IMR-90 (cell line): Measurements from ENCODE around the gene COG3. TPM values are rescaled to one million over a fixed set of nuclear protein-coding genes. Genes with fewer than 3 reads are reported as not detected.

Source experiments
- ATAC-seq: fragments of 200-7000 bp; cut with Tn5 transposase; 2 replicates; pipeline ENCODE4 v1.9.1; 2020; ENCODE audit warnings: low read depth, mild to moderate bottlenecking, moderate library complexity
- BruUV-seq: library from RNA; stranded (reverse); fragments of 400-500 nt; replicated peaks from 2 replicates; lab custom pipeline; 2021; lab: Mats Ljungman, UMichigan
- CTCF ChIA-PET: fragments of 300-600 bp; formaldehyde crosslinking; extraction: SDS; loops from one replicate; lab custom pipeline; 2021; ENCODE audit warnings: antibody characterized with exemption; lab: Yijun Ruan, JAX
- POLR2A ChIA-PET: fragments of 300-600 bp; sonication (Branson Sonifier 250); formaldehyde crosslinking; loops from one replicate; lab custom pipeline; 2022; ENCODE audit warnings: antibody characterized with exemption; ENCODE audit not compliant: unreplicated experiment; lab: Charles Lee
- DNase-seq: peaks from one replicate; pipeline ENCODE4 v3.0.0; 2013
- H2AFZ ChIP-seq: replicated peaks from 2 replicates; pipeline ENCODE3; 2013; ENCODE audit warnings: low read length, mild to moderate bottlenecking; ENCODE audit not compliant: poor library complexity
- H2AK5ac ChIP-seq: 2 replicates; pipeline ENCODE4 v1.6.1; 2013; ENCODE audit warnings: low read depth, low read length, inconsistent platforms
- H2AK9ac ChIP-seq: replicated peaks from 2 replicates; pipeline ENCODE3; 2013; ENCODE audit warnings: mild to moderate bottlenecking, low read depth, low read length, moderate library complexity; ENCODE audit not compliant: poor library complexity
- H2BK120ac ChIP-seq: 2 replicates; pipeline ENCODE4 v1.6.1; 2013; ENCODE audit warnings: low read depth, low read length, inconsistent platforms
- H2BK15ac ChIP-seq: 3 replicates; pipeline ENCODE4 v1.6.1; 2013; ENCODE audit warnings: low read depth, low read length, inconsistent platforms
- H2BK20ac ChIP-seq: 2 replicates; pipeline ENCODE4 v1.6.1; 2013; ENCODE audit warnings: low read depth, mild to moderate bottlenecking, inconsistent platforms, low read length, moderate library complexity
- H2BK5ac ChIP-seq: 2 replicates; pipeline ENCODE4 v1.6.1; 2013; ENCODE audit warnings: mild to moderate bottlenecking, low read depth, low read length, inconsistent platforms; ENCODE audit not compliant: poor library complexity, severe bottlenecking
- H3K14ac ChIP-seq: replicated peaks from 2 replicates; pipeline ENCODE4 v1.6.1; 2013; ENCODE audit warnings: low read depth, low read length, inconsistent platforms
- H3K18ac ChIP-seq: 2 replicates; pipeline ENCODE4 v1.6.1; 2013; ENCODE audit warnings: low read depth, low read length, control low read depth
- H3K23ac ChIP-seq: 2 replicates; pipeline ENCODE4 v1.6.1; 2013; ENCODE audit warnings: low read depth, low read length, inconsistent platforms
- H3K27ac ChIP-seq: 2 replicates; pipeline ENCODE4 v1.5.1; 2013; ENCODE audit warnings: mild to moderate bottlenecking, control low read depth, low read length; ENCODE audit not compliant: insufficient read depth
- H3K27me3 ChIP-seq: 2 replicates; pipeline ENCODE4 v1.6.1; 2013; ENCODE audit warnings: low read length; ENCODE audit not compliant: control insufficient read depth, insufficient read depth
- H3K36me3 ChIP-seq: 2 replicates; pipeline ENCODE4 v1.6.1; 2013; ENCODE audit warnings: low read length, mixed read lengths; ENCODE audit not compliant: control insufficient read depth, insufficient read depth
- H3K4ac ChIP-seq: 2 replicates; pipeline ENCODE4 v1.6.1; 2013; ENCODE audit warnings: low read depth, low read length, inconsistent platforms
- H3K4me1 ChIP-seq: 2 replicates; pipeline ENCODE4 v1.6.1; 2013; ENCODE audit warnings: low read length, mixed read lengths; ENCODE audit not compliant: control insufficient read depth, insufficient read depth
- H3K4me2 ChIP-seq: 2 replicates; pipeline ENCODE4 v1.6.1; 2013; ENCODE audit warnings: low read depth, mild to moderate bottlenecking, control low read depth, low read length, moderate library complexity
- H3K4me3 ChIP-seq: 2 replicates; pipeline ENCODE4 v1.5.1; 2013; ENCODE audit warnings: low read depth, mild to moderate bottlenecking, control low read depth, low read length, moderate library complexity; ENCODE audit not compliant: insufficient read depth
- H3K56ac ChIP-seq: 2 replicates; pipeline ENCODE4 v1.6.1; 2013; ENCODE audit warnings: low read length, inconsistent platforms; ENCODE audit not compliant: insufficient read depth; ENCODE audit errors: extremely low read depth
- H3K79me1 ChIP-seq, 2 experiments: 2 replicates each; pipeline ENCODE4 v1.6.1; 2013; ENCODE audit warnings: low read length in 2 of 2, inconsistent platforms in 1 of 2, low read depth in 1 of 2
- H3K9ac ChIP-seq: 2 replicates; pipeline ENCODE4 v1.6.1; 2013; ENCODE audit warnings: low read depth, low read length, control low read depth
- H3K9me1 ChIP-seq: 2 replicates; pipeline ENCODE4 v1.6.1; 2013; ENCODE audit warnings: low read length, inconsistent platforms; ENCODE audit not compliant: insufficient read depth
- H3K9me3 ChIP-seq: 2 replicates; pipeline ENCODE4 v1.6.1; 2013; ENCODE audit warnings: low read length; ENCODE audit not compliant: control insufficient read depth, insufficient read depth
- H4K20me1 ChIP-seq: 2 replicates; pipeline ENCODE4 v1.6.1; 2013; ENCODE audit warnings: low read length, inconsistent platforms; ENCODE audit not compliant: insufficient read depth
- H4K5ac ChIP-seq: 2 replicates; pipeline ENCODE4 v1.6.1; 2013; ENCODE audit warnings: mild to moderate bottlenecking, low read depth, low read length, control low read depth
- H4K8ac ChIP-seq, 2 experiments: 2 replicates each; pipeline ENCODE4 v1.6.1; 2013; ENCODE audit warnings: low read depth in 2 of 2, low read length in 2 of 2, control low read depth in 1 of 2, inconsistent platforms in 1 of 2
- H4K91ac ChIP-seq: 2 replicates; pipeline ENCODE4 v1.6.1; 2013; ENCODE audit warnings: low read depth, low read length, inconsistent platforms; ENCODE audit not compliant: insufficient read depth
- BHLHE40 ChIP-seq: fragments of 150-350 bp; IDR thresholded peaks from 2 replicates; pipeline ENCODE4 v1.6.1; 2016; ENCODE audit warnings: mild to moderate bottlenecking, low read depth, low read length
- FOS ChIP-seq: fragments of 150-350 bp; IDR thresholded peaks from 2 replicates; pipeline ENCODE4 v1.6.1; 2016; ENCODE audit warnings: low read depth, low read length
- NFE2L2 ChIP-seq: fragments of 150-350 bp; IDR thresholded peaks from 2 replicates; pipeline ENCODE4 v1.6.1; 2016; ENCODE audit warnings: low read depth, mild to moderate bottlenecking, low read length
- RCOR1 ChIP-seq: IDR thresholded peaks from 2 replicates; pipeline ENCODE4 v1.6.1; 2012; ENCODE audit warnings: mild to moderate bottlenecking, low read length, improper control_type of control experiment; ENCODE audit not compliant: insufficient replicate concordance
- RFX5 ChIP-seq: IDR thresholded peaks from 2 replicates; pipeline ENCODE4 v1.8.0; 2012; ENCODE audit warnings: low read depth, mild to moderate bottlenecking, low read length, moderate library complexity
- SMC3 ChIP-seq: fragments of 150-350 bp; IDR thresholded peaks from 2 replicates; pipeline ENCODE4 v1.6.1; 2016; ENCODE audit warnings: low read depth, mild to moderate bottlenecking, antibody characterized with exemption, low read length, moderate library complexity
- WGBS, 2 experiments: methylation state at CpG; one replicate each; pipeline versions ENCODE4 v1.1.5 to v1.1.7; 2013; ENCODE audit warnings: missing lambda C conversion rate in 2 of 2; ENCODE audit not compliant: insufficient read length in 1 of 2; ENCODE audit errors: extremely low coverage in 2 of 2; 5-methylcytosine and 5-hydroxymethylcytosine counted together
- dilution Hi-C: fragments of 300-500 bp; cut with HindIII; formaldehyde crosslinking; loops from one replicate; pipeline ENCODE4 v1.14.3; 2018; ENCODE audit warnings: low sequenced_read_pairs; ENCODE audit not compliant: unreplicated experiment
- in situ Hi-C: fragments of 300-500 bp; cut with MboI; formaldehyde crosslinking; loops from 3 replicates; pipeline ENCODE4 v1.14.3; 2019; ENCODE audit warnings: low sequenced_read_pairs, inconsistent platforms, mixed read lengths
- intact Hi-C: fragments of 100-400 bp; cut with micrococcal nuclease; formaldehyde crosslinking; loops from 2 replicates; pipeline ENCODE4 v1.10.0; 2022
- polyA plus RNA-seq, 3 experiments: library from polyadenylated mRNA; depleted of rRNA; stranded (reverse); fragments of >200 nt; gene quantifications; 2 replicates each; pipeline ENCODE4 v1.2.3, GENCODE V29; 2012; ENCODE audit warnings: low replicate concordance in 1 of 3
- total RNA-seq: library from RNA; depleted of rRNA; stranded (reverse); fragments of >200 nt; gene quantifications from 2 replicates; pipeline ENCODE4 v1.2.3, GENCODE V29; 2012
- TF ChIP-seq, protein P1 (sequence below): conservative IDR thresholded peaks from 2 replicates; pipeline ENCODE4 v1.5.1; 2012; ENCODE audit warnings: mild to moderate bottlenecking, low read depth, low read length, improper control_type of control experiment
- TF ChIP-seq, protein P2 (sequence below): fragments of 150-350 bp; IDR thresholded peaks from 2 replicates; pipeline ENCODE4 v1.6.1; 2017; ENCODE audit warnings: mild to moderate bottlenecking, antibody characterized with exemption, low read length, low read depth

The COG3 gene
- total and polyA plus RNA-seq, 2 of the 4 experiments (the other 2 are of a cell fraction), result 21.7 to 31.9 TPM

DNA sequence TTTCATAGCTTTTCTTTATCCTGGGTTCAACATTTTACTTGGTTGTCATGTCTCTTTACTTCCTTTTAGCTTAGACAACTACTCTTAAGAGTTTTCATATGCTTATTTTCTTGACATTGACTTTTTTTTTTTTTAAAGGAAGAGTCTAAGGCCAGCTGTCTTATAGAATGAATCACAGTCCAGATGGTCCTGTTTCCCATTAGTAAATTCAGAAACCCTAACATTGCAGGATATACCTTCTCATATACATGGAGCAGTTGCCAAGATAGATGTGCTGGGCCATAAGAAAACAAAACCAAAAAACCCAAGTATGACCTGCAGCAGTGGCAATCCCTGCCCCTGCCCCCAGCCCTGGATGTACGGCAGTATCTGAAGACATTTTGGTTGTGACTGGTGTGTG is 72.8 kb downstream of the COG3 start:
- WGBS, 2 experiments, result no CpG with 5 or more reads among the region's 1 CpG
- ATAC-seq, result peak; percentile 68
- Histone ChIP-seq H3K4me2 (no peak overlapping the region), H3K9ac (no peak overlapping the region), H2BK20ac (no peak overlapping the region), H4K8ac (no peak overlapping the region), H3K36me3 (peaks cover 28% of the 10 kb centered on the region), H3K27ac (no peak overlapping the region; the same call in 1 of the 2 replicates), H3K56ac (no peak overlapping the region), H2BK120ac (no peak overlapping the region), H2BK15ac (no peak overlapping the region), H3K23ac (no peak overlapping the region), H2BK5ac (no peak overlapping the region), H3K4me3 (no peak overlapping the region), H2AK9ac (no peak overlapping the region), H3K9me3 (no peaks in the 10 kb centered on the region), H4K20me1 (peaks cover 4% of the 10 kb centered on the region; the same call in 1 of the 2 replicates), H4K91ac (no peak overlapping the region), H4K5ac (no peak overlapping the region), H3K79me1 (no peaks in the 10 kb centered on the region), H3K9me1 (peaks cover 4% of the 10 kb centered on the region; the same call in 1 of the 2 replicates), H3K4me1 (peaks cover 3% of the 10 kb centered on the region; the same call in 1 of the 2 replicates), H3K4ac (no peak overlapping the region), H2AFZ (no peak overlapping the region), H3K14ac (no peak overlapping the region), H2AK5ac (no peak overlapping the region), H3K27me3 (no peaks in the 10 kb centered on the region), H3K18ac (no peak overlapping the region)
- in situ Hi-C loops, result loop anchor here (10.0 kb wide), 1 partner anchor 63 kb away; no protein-coding TSS in a partner anchor
- dilution Hi-C loops, result no loop called here
- no TSS peak for BruUV-seq
- peak; percentile 77 for DNase-seq
- intact Hi-C loops, result no loop called here
- CTCF ChIA-PET, result interaction anchor here (0.6 kb wide), 2 partner anchors 26 to 85 kb away, joined by 4 to 5 read pairs; no protein-coding TSS in a partner anchor
- TF ChIP-seq RCOR1 (no peak), NFE2L2 (no peak), RFX5 (no peak), BHLHE40 (no peak), SMC3 (no peak), FOS (no peak)
- TF ChIP-seq, protein P1, sequence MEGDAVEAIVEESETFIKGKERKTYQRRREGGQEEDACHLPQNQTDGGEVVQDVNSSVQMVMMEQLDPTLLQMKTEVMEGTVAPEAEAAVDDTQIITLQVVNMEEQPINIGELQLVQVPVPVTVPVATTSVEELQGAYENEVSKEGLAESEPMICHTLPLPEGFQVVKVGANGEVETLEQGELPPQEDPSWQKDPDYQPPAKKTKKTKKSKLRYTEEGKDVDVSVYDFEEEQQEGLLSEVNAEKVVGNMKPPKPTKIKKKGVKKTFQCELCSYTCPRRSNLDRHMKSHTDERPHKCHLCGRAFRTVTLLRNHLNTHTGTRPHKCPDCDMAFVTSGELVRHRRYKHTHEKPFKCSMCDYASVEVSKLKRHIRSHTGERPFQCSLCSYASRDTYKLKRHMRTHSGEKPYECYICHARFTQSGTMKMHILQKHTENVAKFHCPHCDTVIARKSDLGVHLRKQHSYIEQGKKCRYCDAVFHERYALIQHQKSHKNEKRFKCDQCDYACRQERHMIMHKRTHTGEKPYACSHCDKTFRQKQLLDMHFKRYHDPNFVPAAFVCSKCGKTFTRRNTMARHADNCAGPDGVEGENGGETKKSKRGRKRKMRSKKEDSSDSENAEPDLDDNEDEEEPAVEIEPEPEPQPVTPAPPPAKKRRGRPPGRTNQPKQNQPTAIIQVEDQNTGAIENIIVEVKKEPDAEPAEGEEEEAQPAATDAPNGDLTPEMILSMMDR, result no peak
- TF ChIP-seq, protein P2, sequence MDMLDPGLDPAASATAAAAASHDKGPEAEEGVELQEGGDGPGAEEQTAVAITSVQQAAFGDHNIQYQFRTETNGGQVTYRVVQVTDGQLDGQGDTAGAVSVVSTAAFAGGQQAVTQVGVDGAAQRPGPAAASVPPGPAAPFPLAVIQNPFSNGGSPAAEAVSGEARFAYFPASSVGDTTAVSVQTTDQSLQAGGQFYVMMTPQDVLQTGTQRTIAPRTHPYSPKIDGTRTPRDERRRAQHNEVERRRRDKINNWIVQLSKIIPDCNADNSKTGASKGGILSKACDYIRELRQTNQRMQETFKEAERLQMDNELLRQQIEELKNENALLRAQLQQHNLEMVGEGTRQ, result no peak
- POLR2A ChIA-PET, result no interaction called here
